Activated CD8-positive, alpha-beta T cell treated with anti-CD3 and anti-CD28 coated beads for 36 hours (primary cell): Measurements from ENCODE around the gene KSR2. TPM values are rescaled to one million over a fixed set of nuclear protein-coding genes. Genes with fewer than 3 reads are reported as not detected.

ENCODE experiments used
- ATAC-seq: fragments of 200-7000 bp; cut with Tn5 transposase; one replicate; pipeline ENCODE4 v1.10.0; 2021; ENCODE audit warnings: mild to moderate bottlenecking, moderate library complexity
- CTCF ChIA-PET: fragments of 350-600 bp; sonication (Branson Sonifier 250); formaldehyde crosslinking; loops from one replicate; lab custom pipeline; 2021; ENCODE audit warnings: antibody characterized with exemption; lab: Charles Lee
- POLR2A ChIA-PET: fragments of 350-600 bp; sonication (Branson Sonifier 250); formaldehyde crosslinking; loops from one replicate; lab custom pipeline; 2021; ENCODE audit warnings: antibody characterized with exemption; lab: Charles Lee
- DNase-seq: peaks from one replicate; pipeline ENCODE4 v3.0.0-alpha.2; 2020
- H3K27ac Mint-ChIP-seq: one replicate; pipeline ENCODE4 v1.8.0; 2021; ENCODE audit warnings: mild to moderate bottlenecking, mixed read lengths
- H3K27me3 Mint-ChIP-seq: one replicate; pipeline ENCODE4 v1.8.0; 2021; ENCODE audit warnings: mixed read lengths
- H3K36me3 Mint-ChIP-seq: one replicate; pipeline ENCODE4 v1.8.0; 2021; ENCODE audit warnings: low read depth, mixed read lengths
- H3K4me1 Mint-ChIP-seq: one replicate; pipeline ENCODE4 v1.8.0; 2021; ENCODE audit warnings: low read depth, mixed read lengths
- H3K4me3 Mint-ChIP-seq: one replicate; pipeline ENCODE4 v1.8.0; 2021; ENCODE audit warnings: mild to moderate bottlenecking, moderate library complexity, mixed read lengths
- H3K9me3 Mint-ChIP-seq: one replicate; pipeline ENCODE4 v1.8.0; 2021; ENCODE audit warnings: mixed read lengths
- intact Hi-C: fragments of 100-400 bp; cut with micrococcal nuclease; formaldehyde crosslinking; loops from one replicate; pipeline ENCODE4 v1.10.0; 2022
- total RNA-seq, 2 experiments: library from RNA; stranded (reverse); gene quantifications; one replicate each; pipeline ENCODE4 v1.2.3, GENCODE V29; 2021
- TF ChIP-seq, protein P1 (sequence below): fragments of 200-600 bp; IDR thresholded peaks from one replicate; pipeline ENCODE4 v1.8.0; 2022; ENCODE audit warnings: antibody characterized with exemption, mild to moderate bottlenecking

The KSR2 gene
- total RNA-seq, 2 experiments from 2014 or later, result 0.02 TPM; not detected in 1

DNA sequence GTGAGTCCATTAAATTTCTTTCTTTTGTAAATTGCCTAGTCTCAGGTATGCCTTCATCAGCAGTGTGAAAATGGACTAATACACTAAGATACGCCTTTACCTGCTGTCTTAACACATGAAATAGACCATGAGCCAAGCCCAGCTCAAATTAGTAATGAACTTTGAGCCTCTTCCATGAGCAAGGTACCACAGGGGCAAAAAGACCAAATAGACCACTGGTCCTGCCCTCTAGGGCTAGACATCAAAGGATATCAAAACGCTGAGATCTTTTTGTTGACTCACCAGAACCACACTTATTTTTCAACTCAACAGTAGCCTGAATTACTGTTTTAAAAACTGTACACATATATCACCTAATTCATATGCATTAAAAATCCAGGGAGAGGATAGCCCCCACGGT, 469.9 kb downstream of the KSR2 start:
- ChIA-PET CTCF (no interaction called here), POLR2A (no interaction called here)
- H3K27ac Mint-ChIP-seq, result no peak overlapping the region
- peaks cover 3% of the 10 kb centered on the region for H3K27me3 Mint-ChIP-seq
- H3K4me3 Mint-ChIP-seq, result no peak overlapping the region
- H3K4me1 Mint-ChIP-seq, result no peaks in the 10 kb centered on the region
- TF ChIP-seq, protein P1, sequence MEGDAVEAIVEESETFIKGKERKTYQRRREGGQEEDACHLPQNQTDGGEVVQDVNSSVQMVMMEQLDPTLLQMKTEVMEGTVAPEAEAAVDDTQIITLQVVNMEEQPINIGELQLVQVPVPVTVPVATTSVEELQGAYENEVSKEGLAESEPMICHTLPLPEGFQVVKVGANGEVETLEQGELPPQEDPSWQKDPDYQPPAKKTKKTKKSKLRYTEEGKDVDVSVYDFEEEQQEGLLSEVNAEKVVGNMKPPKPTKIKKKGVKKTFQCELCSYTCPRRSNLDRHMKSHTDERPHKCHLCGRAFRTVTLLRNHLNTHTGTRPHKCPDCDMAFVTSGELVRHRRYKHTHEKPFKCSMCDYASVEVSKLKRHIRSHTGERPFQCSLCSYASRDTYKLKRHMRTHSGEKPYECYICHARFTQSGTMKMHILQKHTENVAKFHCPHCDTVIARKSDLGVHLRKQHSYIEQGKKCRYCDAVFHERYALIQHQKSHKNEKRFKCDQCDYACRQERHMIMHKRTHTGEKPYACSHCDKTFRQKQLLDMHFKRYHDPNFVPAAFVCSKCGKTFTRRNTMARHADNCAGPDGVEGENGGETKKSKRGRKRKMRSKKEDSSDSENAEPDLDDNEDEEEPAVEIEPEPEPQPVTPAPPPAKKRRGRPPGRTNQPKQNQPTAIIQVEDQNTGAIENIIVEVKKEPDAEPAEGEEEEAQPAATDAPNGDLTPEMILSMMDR, result no peak
- no peak for DNase-seq
- no peaks in the 10 kb centered on the region for H3K9me3 Mint-ChIP-seq
- no peak for ATAC-seq
- no peaks in the 10 kb centered on the region for H3K36me3 Mint-ChIP-seq
- intact Hi-C loops, result no loop called here

- no peaks in the 10 kb centered on the region for H3K9me3 Mint-ChIP-seq
- no peaks in the 10 kb centered on the region for H3K36me3 Mint-ChIP-seq
- DNase-seq, result no peak
- intact Hi-C loops, result no loop called here
- H3K27me3 Mint-ChIP-seq, result peaks cover 3% of the 10 kb centered on the region
- TF ChIP-seq, protein P1, result no peak
- H3K4me1 Mint-ChIP-seq, result no peaks in the 10 kb centered on the region
- no peak overlapping the region for H3K4me3 Mint-ChIP-seq
- ATAC-seq, result no peak
- no peak overlapping the region for H3K27ac Mint-ChIP-seq
- CTCF ChIA-PET, result no interaction called here
- POLR2A ChIA-PET, result no interaction called here
Measured at GRCh38 chr12:117498256-117498655, 470.5 kb downstream of the KSR2 start.

DNA sequence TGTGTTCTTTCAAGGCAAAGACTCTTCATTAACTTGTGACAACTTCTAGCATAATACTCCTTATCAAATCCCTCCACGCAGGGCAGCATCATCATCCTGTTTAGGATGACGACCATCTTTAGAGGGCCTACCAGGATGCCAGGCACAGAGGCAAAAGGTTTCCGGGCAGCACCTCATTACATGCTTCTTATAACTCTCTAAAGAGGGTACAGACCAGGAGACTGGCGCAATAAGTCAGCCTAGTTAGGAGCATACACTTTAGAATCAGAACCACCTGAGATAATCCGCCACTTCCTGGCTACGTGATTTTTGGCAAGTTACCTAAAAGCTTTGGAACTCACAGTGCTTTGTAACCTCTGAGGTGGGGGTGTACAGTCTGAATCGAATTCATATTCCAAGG, 471.4 kb downstream of the KSR2 start:
- TF ChIP-seq, protein P1, result no peak
- DNase-seq (no peak), ATAC-seq (no peak)
- intact Hi-C loops, result no loop called here
- POLR2A ChIA-PET, result no interaction called here
- no peak overlapping the region for H3K4me3 Mint-ChIP-seq
- no peaks in the 10 kb centered on the region for H3K9me3 Mint-ChIP-seq
- no peak overlapping the region for H3K27ac Mint-ChIP-seq
- H3K27me3 Mint-ChIP-seq, result peaks cover 3% of the 10 kb centered on the region
- no peaks in the 10 kb centered on the region for H3K4me1 Mint-ChIP-seq
- CTCF ChIA-PET, result no interaction called here
- no peaks in the 10 kb centered on the region for H3K36me3 Mint-ChIP-seq

DNA sequence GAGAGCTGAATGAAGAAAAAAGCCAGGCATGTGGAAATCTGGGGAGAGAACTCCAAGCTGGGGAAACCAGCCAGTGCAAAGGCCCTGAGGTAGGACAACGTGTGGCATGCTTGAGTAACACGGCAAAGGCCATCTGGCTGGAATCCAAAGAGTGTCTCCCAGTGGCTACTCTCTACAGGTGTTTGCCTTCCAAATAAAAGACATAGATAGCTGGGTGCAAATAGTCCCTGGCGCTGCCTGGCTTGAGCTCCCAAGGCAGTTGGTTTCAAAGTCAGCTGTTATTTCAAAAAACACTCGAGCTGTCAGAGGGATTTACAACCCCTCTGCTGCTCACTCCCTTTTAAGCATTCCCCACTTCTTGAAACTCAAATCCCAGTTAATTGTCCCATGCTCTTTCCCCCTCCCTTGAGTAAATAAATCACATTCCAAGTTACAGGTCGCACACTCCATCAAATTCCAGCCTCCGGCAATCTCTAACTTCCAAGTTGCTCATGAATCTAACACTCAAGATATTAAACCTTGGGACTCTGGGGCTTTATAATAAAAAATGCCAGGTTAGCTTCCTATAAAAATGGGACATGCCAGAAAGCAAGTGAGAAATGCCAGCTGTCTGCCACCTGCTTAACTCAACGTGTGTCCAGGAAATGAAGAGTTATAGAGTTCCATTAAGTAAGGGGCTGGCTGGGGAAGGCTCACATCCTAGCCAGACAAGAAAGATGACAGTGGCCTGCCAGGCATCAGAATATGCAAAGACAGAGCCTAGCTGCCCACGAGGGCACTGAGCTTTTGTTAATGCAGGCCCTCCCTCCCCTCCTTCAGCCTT, 473.7 kb downstream of the KSR2 start:
- CTCF ChIA-PET, result interaction anchor here (1.0 kb wide), 1 partner anchor 127 kb away, joined by 3 read pairs; no protein-coding TSS in a partner anchor
- Mint-ChIP-seq H3K36me3 (no peaks in the 10 kb centered on the region), H3K27ac (no peak overlapping the region), H3K4me3 (no peak overlapping the region), H3K9me3 (no peaks in the 10 kb centered on the region), H3K4me1 (no peaks in the 10 kb centered on the region), H3K27me3 (peaks cover 3% of the 10 kb centered on the region)
- no peak for DNase-seq
- ATAC-seq, result no peak
- intact Hi-C loops, result no loop called here
- TF ChIP-seq, protein P1, result no peak
- POLR2A ChIA-PET, result no interaction called here

- Mint-ChIP-seq H3K9me3 (no peaks in the 10 kb centered on the region), H3K36me3 (no peaks in the 10 kb centered on the region), H3K27ac (no peak overlapping the region), H3K4me1 (no peaks in the 10 kb centered on the region), H3K27me3 (no peaks in the 10 kb centered on the region), H3K4me3 (no peak overlapping the region)
- DNase-seq (no peak), ATAC-seq (no peak)
- ChIA-PET POLR2A (no interaction called here), CTCF (no interaction called here)
- intact Hi-C loops, result no loop called here
- TF ChIP-seq, protein P1, result no peak
Measured at GRCh38 chr12:117491711-117492110, 477.1 kb downstream of the KSR2 start.
